K562 (cell line): ENCODE measurements around the gene ABLIM2. TPM values are rescaled to one million over a fixed set of nuclear protein-coding genes. Genes with fewer than 3 reads are reported as not detected.
A peak's percentile ranks its signal among the peaks of the same experiment; 100 is the strongest.

ENCODE experiments used
- AFF4 ChIP-seq: sonication (generic); formaldehyde crosslinking; IDR thresholded peaks from 2 replicates; pipeline ENCODE4 v1.8.0; 2023; ENCODE audit warnings: mild to moderate bottlenecking, missing genetic modification reagents
- CEBPB ChIP-seq: fragments of 450-650 bp; IDR thresholded peaks from 2 replicates; pipeline ENCODE4 v1.6.1; 2016; ENCODE audit warnings: missing genetic modification characterization, missing compliant biosample characterization
- COPS2 ChIP-seq: fragments of 450-650 bp; conservative IDR thresholded peaks from 2 replicates; pipeline ENCODE4 v1.6.1; 2016; ENCODE audit warnings: mild to moderate bottlenecking, moderate library complexity
- FOXJ3 ChIP-seq: sonication (generic); formaldehyde crosslinking; IDR thresholded peaks from 2 replicates; pipeline ENCODE4 v1.4.0; 2020; ENCODE audit warnings: mild to moderate bottlenecking, missing genetic modification reagents
- HNRNPK ChIP-seq: fragments of 200-400 bp; formaldehyde crosslinking; IDR thresholded peaks from one replicate; pipeline ENCODE4 v1.6.1; 2018; ENCODE audit warnings: mild to moderate bottlenecking, low read depth, low read length; ENCODE audit not compliant: poor library complexity, severe bottlenecking
- MAFF ChIP-seq: IDR thresholded peaks from 2 replicates; pipeline ENCODE4 v1.6.1; 2012; ENCODE audit warnings: low read length, improper control_type of control experiment
- MAFK ChIP-seq: IDR thresholded peaks from 2 replicates; pipeline ENCODE4 v1.6.1; 2011; ENCODE audit warnings: low read length, improper control_type of control experiment
- NEUROD1 ChIP-seq: fragments of 150-350 bp; IDR thresholded peaks from 2 replicates; pipeline ENCODE4 v1.6.1; 2014; ENCODE audit warnings: borderline replicate concordance, low read length, low read depth; ENCODE audit not compliant: partially characterized antibody
- NFYB ChIP-seq: IDR thresholded peaks from 2 replicates; pipeline ENCODE4 v1.6.1; 2011; ENCODE audit warnings: mild to moderate bottlenecking, moderate library complexity; ENCODE audit not compliant: insufficient read length; ENCODE audit errors: extremely low read depth
- SLC30A9 ChIP-seq: fragments of 250-450 bp; sonication (Bioruptor Pico); IDR thresholded peaks from 2 replicates; pipeline ENCODE4 v1.8.0; 2022; ENCODE audit warnings: mild to moderate bottlenecking, moderate library complexity
- SNAPC5 ChIP-seq: fragments of 250-450 bp; sonication (Bioruptor Pico); IDR thresholded peaks from 2 replicates; pipeline ENCODE4 v1.8.0; 2021; ENCODE audit warnings: moderate library complexity, mild to moderate bottlenecking, inconsistent platforms
- SRF ChIP-seq, 2 experiments: fragments of 250-450, 450-650 bp in 1 of 2; sonication (Bioruptor Pico) in 1 of 2; sonication (generic) in 1 of 2; formaldehyde crosslinking; IDR thresholded peaks; 2 replicates each; pipeline versions ENCODE4 v1.5.0 to v1.5.1; 2020 to 2022; ENCODE audit warnings: mild to moderate bottlenecking in 1 of 2, missing genetic modification reagents in 1 of 2
- TAF7 ChIP-seq: fragments of 450-650 bp; IDR thresholded peaks from 2 replicates; pipeline ENCODE4 v1.6.1; 2016; ENCODE audit warnings: missing genetic modification characterization, missing compliant biosample characterization
- TCF15 ChIP-seq: fragments of 250-450 bp; sonication (Bioruptor Pico); IDR thresholded peaks from 2 replicates; pipeline ENCODE4 v1.8.0; 2022; ENCODE audit warnings: moderate library complexity, mild to moderate bottlenecking, inconsistent platforms
- THRA ChIP-seq: fragments of 450-650 bp; IDR thresholded peaks from 2 replicates; pipeline ENCODE4 v1.6.1; 2017; ENCODE audit warnings: mild to moderate bottlenecking, moderate library complexity
- XRCC4 ChIP-seq: IDR thresholded peaks from one replicate; pipeline ENCODE4 v1.6.1; 2011; ENCODE audit not compliant: insufficient read depth, insufficient read length; ENCODE audit errors: extremely low read depth
- ZFPM2 ChIP-seq: fragments of 250-450 bp; sonication (Bioruptor Pico); IDR thresholded peaks from 2 replicates; pipeline ENCODE4 v1.5.1; 2022; ENCODE audit warnings: mild to moderate bottlenecking
- ZNF140 ChIP-seq: fragments of 250-450 bp; sonication (Bioruptor Pico); IDR thresholded peaks from 2 replicates; pipeline ENCODE4 v1.8.0; 2021; ENCODE audit warnings: moderate library complexity, mild to moderate bottlenecking, inconsistent platforms
- ZNF354B ChIP-seq: fragments of 250-450 bp; sonication (Bioruptor Pico); IDR thresholded peaks from 2 replicates; pipeline ENCODE4 v1.4.0; 2020
- ZNF444 ChIP-seq: fragments of 250-450 bp; sonication (Bioruptor Pico); IDR thresholded peaks from 2 replicates; pipeline ENCODE4 v1.4.0; 2020; ENCODE audit warnings: mild to moderate bottlenecking, moderate library complexity
- ZNF589 ChIP-seq: fragments of 200-800 bp; sonication (Bioruptor generic); IDR thresholded peaks from 2 replicates; pipeline ENCODE4 v1.6.1; 2016; ENCODE audit warnings: low read depth, missing genetic modification characterization, missing compliant biosample characterization
- ZNF644 ChIP-seq: fragments of 200-800 bp; sonication (Bioruptor generic); IDR thresholded peaks from 2 replicates; pipeline ENCODE4 v1.6.1; 2016; ENCODE audit warnings: low read depth, missing genetic modification characterization, missing compliant biosample characterization
- ZNF668 ChIP-seq: fragments of 250-450 bp; sonication (Bioruptor Pico); IDR thresholded peaks from 2 replicates; pipeline ENCODE4 v1.8.0; 2022; ENCODE audit warnings: mild to moderate bottlenecking, inconsistent platforms
- ZNF699 ChIP-seq: fragments of 250-450 bp; sonication (Bioruptor Pico); IDR thresholded peaks from 2 replicates; pipeline ENCODE4 v1.8.0; 2021; ENCODE audit warnings: mild to moderate bottlenecking, moderate library complexity; ENCODE audit not compliant: insufficient replicate concordance
- ZSCAN32 ChIP-seq: fragments of 450-650 bp; formaldehyde crosslinking; IDR thresholded peaks from 2 replicates; pipeline ENCODE4 v1.4.0; 2020; ENCODE audit warnings: mild to moderate bottlenecking, moderate library complexity
- polyA plus RNA-seq, 8 experiments: library from polyadenylated mRNA; depleted of rRNA in 4 of 8; stranded (reverse) in 5 of 8; unstranded in 3 of 8; fragments of >200 nt; fragmentation: Nextera tagmentation in 2 of 8; fragmentation: Illumina TruSeq in 1 of 8; extraction: Ambion mirVana in 2 of 8; extraction: Trizol in 1 of 8; gene quantifications; 2 replicates each; pipeline versions ENCODE4 v1.2.1 to v1.2.3, GENCODE V29; 2011 to 2014; ENCODE audit warnings: inconsistent platforms in 1 of 8, missing spikeins in 1 of 8
- total RNA-seq, 7 experiments: library from RNA; depleted of rRNA in 6 of 7; stranded (reverse); fragments of >200 nt in 6 of 7; fragmentation: Illumina TruSeq in 2 of 7; extraction: Trizol in 2 of 7; gene quantifications; 2 replicates each; pipeline versions ENCODE4 v1.2.1 to v1.2.3, GENCODE V29; 2011 to 2021; ENCODE audit warnings: low replicate concordance in 1 of 7

ABLIM2 gene
- total and polyA plus RNA-seq, 9 of the 15 experiments (the other 6 are each of a cell fraction or from before 2014, with no cell fraction given) = not detected

GRCh38 chr4:8191136-8191747 lies 32.6 kb upstream of the ABLIM2 start (continued):
- TF ChIP-seq ZNF668 (CRISPR knock-in tag) (no peak), ZFPM2 (CRISPR knock-in tag) (no peak), MAFF (no peak), NEUROD1 (no peak), CEBPB (tag) (no peak), SRF (CRISPR knock-in tag; IDR thresholded peaks at IDR 0.05) (no peak), XRCC4 (no peak), ZNF589 (CRISPR knock-in tag) (peak; percentile 93), COPS2 (no peak), FOXJ3 (CRISPR knock-in tag) (no peak), ZNF699 (CRISPR knock-in tag) (no peak), TAF7 (no peak), ZNF444 (CRISPR knock-in tag) (no peak), ZNF354B (no peak), AFF4 (CRISPR knock-in tag) (no peak), NFYB (no peak), THRA (no peak), TCF15 (CRISPR knock-in tag) (no peak), HNRNPK (no peak), SLC30A9 (CRISPR knock-in tag) (no peak), ZNF140 (CRISPR knock-in tag) (no peak), ZSCAN32 (CRISPR knock-in tag) (no peak), MAFK (no peak), SNAPC5 (CRISPR knock-in tag) (no peak), ZNF644 (tag) (no peak)
